GM15510 (cell line): ENCODE measurements around the gene FNDC3B.

ENCODE experiments used
- POLR2A ChIP-seq: IDR thresholded peaks from 3 replicates; pipeline ENCODE4 v1.6.1; 2011; ENCODE audit warnings: borderline replicate concordance; ENCODE audit not compliant: insufficient read length; ENCODE audit errors: extremely low read depth

The FNDC3B gene

GRCh38 chr3:172280406-172281051 lies 241.2 kb downstream of the FNDC3B start:
- TF ChIP-seq POLR2A = no peak

DNA sequence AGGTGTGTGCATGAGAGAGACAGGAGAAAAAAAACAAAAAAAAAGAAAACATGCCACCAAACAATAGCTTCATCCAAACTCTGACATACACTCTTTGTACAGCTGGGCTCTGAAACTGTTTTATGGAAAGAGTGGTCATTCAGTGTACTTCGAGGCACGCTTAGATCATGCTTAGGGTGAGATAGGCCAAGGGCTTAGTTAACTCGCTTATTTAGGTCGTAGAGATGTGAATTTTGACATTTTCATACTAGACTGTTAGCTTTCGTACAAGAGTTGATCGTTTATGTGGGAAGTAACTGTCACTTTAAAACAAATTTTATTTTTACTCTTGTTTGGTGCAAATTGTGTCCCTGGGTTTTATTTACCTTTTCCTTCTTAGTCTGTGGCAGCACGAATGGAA lies 242.5 kb downstream of the FNDC3B start:
- no peak for TF ChIP-seq POLR2A

- TF ChIP-seq POLR2A = no peak
Observed at GRCh38 chr3:172282850-172283249, 243.5 kb downstream of the FNDC3B start.

- no peak for TF ChIP-seq POLR2A
Observed at GRCh38 chr3:172283841-172284357, 244.5 kb downstream of the FNDC3B start.

- no peak for TF ChIP-seq POLR2A
Observed at GRCh38 chr3:172285844-172286243, 246.5 kb downstream of the FNDC3B start.

DNA sequence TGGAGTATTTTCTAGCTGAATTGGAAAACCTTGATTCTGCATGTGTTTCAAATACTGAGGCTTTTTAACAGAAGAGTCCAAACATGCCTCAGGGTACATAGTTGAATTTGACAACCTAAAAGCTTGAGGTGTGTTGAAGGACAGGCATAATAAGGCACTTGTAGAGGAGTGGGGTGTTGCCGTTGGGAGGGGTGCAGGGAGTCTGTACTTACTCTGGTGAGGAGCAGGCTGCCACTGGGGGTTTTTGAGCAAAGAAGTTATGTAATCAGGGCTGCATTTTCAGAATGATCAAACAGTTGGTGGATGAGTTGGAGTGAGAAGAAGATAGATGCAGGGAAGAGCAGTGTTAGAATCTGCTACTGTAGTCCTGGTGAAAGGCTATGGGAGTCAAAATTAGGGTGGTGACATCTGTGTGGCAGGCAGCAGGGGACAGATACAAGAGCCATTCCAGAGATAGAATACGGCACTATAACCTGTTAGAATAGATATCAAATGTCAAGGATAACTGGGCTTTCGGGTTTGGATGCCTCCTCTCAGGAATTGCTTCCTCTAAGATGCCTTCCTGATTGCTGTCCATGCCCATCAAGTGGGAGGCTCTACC lies 247.3 kb downstream of the FNDC3B start:
- no peak for TF ChIP-seq POLR2A

DNA sequence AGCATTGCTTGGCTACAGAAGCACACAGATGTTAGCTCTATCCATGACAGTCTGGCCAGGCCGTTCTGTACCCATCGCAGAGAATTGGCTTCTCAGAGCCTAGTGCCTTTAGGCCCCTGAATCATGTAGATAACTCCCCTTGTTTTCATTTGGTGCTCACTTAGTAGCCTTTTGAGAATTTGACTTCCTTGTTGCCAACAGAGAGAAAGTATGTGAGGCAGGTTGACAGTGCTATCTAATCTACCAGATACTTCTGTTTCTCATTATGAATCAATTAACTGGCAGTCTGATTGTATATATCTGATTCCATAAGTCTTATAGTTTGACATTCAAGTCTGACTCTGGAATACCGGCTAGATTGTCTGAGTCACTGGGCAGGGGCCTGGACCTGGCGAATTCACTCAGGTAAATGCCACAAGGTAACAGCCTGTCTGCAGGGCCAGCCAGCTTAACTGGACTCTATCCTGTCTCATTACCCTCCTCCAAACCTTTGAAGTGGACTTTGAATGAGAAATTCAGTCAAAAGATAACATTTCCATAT lies 248.6 kb downstream of the FNDC3B start:
- TF ChIP-seq POLR2A = no peak

- no peak for TF ChIP-seq POLR2A
Observed at GRCh38 chr3:172288651-172289050, 249.3 kb downstream of the FNDC3B start.

DNA sequence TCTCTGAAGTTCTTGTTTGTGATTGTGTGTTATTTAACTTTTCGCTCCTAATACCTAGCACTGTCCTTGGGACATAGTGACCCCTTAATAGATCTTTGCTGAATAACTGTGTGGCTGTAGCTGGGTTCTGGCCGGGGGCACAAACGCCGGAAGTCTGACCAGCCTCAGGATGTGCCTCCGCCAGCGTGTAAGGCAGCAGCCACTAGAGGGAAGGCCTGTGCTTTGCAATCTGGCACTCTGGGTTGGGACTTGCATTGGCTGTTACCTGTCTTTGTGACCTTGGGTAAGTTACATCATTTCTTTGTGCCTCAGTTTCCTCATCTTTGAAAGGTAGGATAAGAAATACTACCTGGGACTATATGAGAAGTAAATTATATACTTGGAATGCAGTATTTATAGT lies 250.2 kb downstream of the FNDC3B start:
- TF ChIP-seq POLR2A = no peak

- TF ChIP-seq POLR2A = no peak
Observed at GRCh38 chr3:172290457-172290856, 251.1 kb downstream of the FNDC3B start.

DNA sequence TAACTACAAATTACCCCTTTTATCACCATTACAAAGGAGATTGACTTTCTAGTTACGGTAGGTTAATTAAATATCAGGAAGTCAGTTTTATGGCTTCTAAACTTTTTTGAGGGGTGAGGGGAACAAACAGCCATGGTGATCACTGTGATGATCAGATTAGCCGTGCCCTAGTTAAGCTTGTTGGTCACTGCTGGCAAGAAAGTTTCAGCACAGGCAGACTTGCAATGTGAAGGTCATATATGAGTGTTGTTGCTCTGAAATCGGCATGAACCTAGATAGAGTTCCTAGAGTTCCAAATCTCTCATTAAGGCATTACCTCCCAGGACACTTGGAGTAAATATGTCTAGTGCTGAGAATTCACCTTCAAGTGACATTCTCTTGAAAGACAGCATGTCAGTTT lies 252.3 kb downstream of the FNDC3B start:
- TF ChIP-seq POLR2A = no peak

- no peak for TF ChIP-seq POLR2A
Observed at GRCh38 chr3:172292422-172292821, 253.0 kb downstream of the FNDC3B start.

DNA sequence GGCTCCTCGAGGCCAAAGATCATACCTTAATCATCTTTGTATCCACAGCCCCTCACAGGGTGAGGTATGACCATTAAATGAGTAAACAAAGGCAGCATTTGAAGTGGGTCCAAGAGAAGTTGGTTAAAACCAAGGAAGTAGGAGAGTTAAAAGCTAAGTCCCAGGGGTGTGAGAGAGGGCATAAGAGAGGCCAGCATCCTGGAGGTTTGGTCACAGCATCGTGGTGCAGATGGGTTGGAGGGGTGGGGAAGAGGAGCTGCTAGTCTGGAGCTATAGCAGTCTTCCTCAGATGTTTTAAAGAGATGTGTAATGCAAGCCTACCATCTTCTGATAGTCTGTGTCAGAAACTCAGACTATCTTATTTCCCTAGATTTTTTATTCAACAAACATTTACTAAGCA lies 253.7 kb downstream of the FNDC3B start:
- TF ChIP-seq POLR2A = no peak

- TF ChIP-seq POLR2A = no peak
Observed at GRCh38 chr3:172294223-172294806, 254.9 kb downstream of the FNDC3B start.

DNA sequence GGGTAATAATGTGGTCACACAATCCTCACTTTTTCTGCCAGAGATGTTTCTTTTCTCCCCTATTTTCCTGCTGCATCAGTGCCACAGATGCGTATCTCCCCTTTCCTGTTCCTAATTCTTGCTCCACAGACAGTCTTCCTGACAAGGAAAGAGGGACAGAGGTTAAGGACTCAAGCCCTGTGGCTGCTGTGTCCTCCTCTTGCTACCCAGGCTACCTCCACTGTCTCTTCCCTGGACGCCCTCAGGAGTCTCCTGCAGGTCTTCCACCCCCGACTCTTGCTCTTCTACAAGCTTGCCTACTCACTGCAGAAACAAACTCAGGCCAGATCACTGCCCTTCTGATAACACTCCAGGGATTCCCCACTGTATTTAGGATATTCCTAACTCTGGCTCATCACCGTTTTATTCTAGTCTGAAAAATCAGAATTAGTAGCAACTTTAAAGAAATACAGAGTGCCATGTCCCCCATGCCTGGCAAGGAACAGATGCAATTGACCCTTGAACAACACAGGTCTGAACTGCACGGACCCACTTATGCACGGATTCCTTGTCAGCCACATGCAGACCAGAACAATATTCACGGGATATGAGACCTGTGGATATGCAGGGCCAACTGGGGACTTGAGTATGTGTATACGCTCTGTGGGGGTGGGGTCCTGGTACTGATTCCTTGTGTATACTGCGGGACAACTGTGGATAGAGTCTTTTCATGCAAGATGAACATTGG lies 257.0 kb downstream of the FNDC3B start:
- no peak for TF ChIP-seq POLR2A

DNA sequence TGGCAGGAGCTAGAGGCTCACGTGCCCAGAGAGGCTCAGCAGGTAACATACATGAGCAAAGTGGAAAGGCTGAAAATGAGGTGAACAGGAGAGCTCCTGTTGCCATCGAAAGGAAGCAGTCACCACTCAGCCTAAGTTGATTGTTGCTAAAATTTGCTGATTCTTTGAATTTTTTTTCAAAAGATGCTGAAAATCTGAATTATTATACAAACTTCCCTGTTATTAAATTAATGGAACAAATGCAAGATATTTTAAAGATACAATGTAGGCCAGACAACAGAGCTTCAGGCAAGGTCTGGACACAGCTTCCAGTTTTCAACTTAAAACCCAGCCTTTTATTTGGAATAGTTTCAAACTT lies 257.6 kb downstream of the FNDC3B start:
- TF ChIP-seq POLR2A = no peak

DNA sequence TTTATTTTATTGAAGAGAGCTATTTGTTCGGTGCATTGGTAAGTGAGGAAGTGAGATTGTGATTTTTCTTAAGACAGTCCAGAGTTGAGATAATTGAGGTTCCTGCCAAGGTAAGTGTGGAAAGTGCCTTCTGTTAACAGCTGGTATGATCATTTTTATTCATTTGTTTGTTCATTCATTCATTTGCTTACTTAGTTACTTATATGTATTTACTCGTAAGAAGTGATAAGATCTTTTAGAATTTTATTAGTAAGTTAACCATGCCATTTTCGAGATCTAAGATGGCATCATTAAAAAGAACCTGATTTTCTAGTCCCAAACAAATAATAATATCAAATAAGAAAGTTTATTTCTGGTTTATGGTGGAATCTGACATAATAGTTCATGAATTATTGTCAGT lies 258.9 kb downstream of the FNDC3B start:
- no peak for TF ChIP-seq POLR2A
